Measurements from ENCODE around the gene ZGPAT. TPM values are rescaled to one million over a fixed set of nuclear protein-coding genes. Genes with fewer than 3 reads are reported as not detected.

The ZGPAT gene
- total and polyA plus RNA-seq, 12 donors: 11.8 to 44.7 (median 16.1) TPM

GRCh38 chr20:63675681-63676368, 32.0 kb upstream of the ZGPAT start:
- no peak for DNase-seq
- peaks cover 0 to 84% (median 28%) of the 10 kb centered on the region in 9 donors for H3K36me3 ChIP-seq
- H3K27ac ChIP-seq: no peak overlapping the region
- no peaks in the 10 kb centered on the region for H3K27me3 ChIP-seq
- TF ChIP-seq, protein P1, sequence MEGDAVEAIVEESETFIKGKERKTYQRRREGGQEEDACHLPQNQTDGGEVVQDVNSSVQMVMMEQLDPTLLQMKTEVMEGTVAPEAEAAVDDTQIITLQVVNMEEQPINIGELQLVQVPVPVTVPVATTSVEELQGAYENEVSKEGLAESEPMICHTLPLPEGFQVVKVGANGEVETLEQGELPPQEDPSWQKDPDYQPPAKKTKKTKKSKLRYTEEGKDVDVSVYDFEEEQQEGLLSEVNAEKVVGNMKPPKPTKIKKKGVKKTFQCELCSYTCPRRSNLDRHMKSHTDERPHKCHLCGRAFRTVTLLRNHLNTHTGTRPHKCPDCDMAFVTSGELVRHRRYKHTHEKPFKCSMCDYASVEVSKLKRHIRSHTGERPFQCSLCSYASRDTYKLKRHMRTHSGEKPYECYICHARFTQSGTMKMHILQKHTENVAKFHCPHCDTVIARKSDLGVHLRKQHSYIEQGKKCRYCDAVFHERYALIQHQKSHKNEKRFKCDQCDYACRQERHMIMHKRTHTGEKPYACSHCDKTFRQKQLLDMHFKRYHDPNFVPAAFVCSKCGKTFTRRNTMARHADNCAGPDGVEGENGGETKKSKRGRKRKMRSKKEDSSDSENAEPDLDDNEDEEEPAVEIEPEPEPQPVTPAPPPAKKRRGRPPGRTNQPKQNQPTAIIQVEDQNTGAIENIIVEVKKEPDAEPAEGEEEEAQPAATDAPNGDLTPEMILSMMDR (IDR thresholded peaks at IDR 0.05): no peak
- intact Hi-C loops (cut with DNase I): no loop called here
- H3K4me1 ChIP-seq: no peaks in the 10 kb centered on the region
- WGBS, 2 donors: 95 to 96% methylated on average over 20 of the region's 20 CpGs
- no peak overlapping the region for H3K4me3 ChIP-seq
- no peak for ATAC-seq
- H3K9me3 ChIP-seq: no peaks in the 10 kb centered on the region

DNA sequence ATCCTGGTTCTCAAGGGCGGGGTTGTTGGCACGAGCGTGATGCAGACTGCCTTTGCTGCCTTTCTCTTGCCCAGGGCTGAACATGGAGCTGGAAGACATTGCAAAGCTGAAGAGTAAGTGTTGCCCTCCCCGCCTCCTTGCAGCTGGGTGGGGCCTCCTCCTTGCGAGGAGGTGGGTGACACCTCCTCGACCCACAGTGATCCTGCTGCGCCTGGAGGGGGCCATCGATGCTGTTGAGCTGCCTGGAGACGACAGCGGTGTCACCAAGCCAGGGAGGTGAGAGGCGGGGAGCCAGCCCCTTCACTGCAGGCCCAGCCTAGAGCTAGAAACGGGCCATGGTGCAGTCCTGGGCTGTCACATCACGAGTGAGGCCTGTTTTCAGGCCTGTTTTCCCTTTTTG, 29.8 kb upstream of the ZGPAT start:
- TF ChIP-seq, protein P1 (IDR thresholded peaks at IDR 0.05): no peak
- intact Hi-C loops (cut with DNase I): no loop called here
- 90% methylated on average over 13 of the region's 13 CpGs for WGBS, 2 donors
- Histone ChIP-seq H3K4me1 (peaks cover 10 to 20% (median 18%) of the 10 kb centered on the region in 9 donors), H3K4me3 (no peak overlapping the region), H3K36me3 (peaks cover 0 to 70% (median 24%) of the 10 kb centered on the region in 9 donors), H3K27ac (no peak overlapping the region), H3K27me3 (no peaks in the 10 kb centered on the region), H3K9me3 (no peaks in the 10 kb centered on the region)
- ATAC-seq (no peak), DNase-seq (no peak)

DNA sequence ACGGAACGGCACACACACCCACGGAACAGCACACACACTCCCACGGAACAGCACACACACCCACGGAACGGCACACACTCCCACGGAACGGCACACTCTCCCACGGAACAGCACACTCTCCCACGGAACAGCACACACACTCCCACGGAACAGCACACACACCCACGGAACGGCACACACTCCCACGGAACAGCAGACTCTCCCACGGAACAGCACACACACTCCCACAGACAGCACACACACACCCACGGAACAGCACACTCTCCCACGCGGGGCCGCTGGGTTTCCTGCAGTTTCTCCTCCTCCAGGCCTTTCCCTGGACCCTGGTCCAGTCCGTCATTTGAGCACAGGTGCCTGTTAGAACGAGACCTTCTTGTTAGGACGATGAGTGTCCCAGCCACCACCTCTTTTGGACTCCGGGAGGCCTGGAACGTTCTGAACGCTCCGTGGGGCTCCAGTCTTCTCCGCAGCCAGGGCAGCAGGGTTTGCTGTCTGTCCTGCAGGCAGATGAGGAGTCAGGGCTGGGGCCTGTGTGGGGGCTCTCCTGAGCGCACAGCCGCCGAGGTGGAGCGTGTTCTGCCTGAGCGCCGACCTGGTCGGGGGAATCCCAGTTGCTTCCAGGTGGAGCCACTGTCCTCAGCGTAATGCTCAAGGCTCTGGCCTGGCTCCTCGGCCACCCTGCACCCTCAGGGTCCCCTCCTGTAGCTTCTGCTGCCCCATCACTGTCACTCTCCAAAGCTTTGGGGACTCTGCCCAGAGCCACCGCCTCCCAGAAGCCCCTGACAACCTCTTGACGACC, 29.0 kb upstream of the ZGPAT start:
- TF ChIP-seq, protein P1 (IDR thresholded peaks at IDR 0.05): no peak
- intact Hi-C loops (cut with DNase I): no loop called here
- H3K27me3 ChIP-seq: no peaks in the 10 kb centered on the region
- WGBS, 2 donors: 90% methylated on average over 38 of the region's 38 CpGs
- ATAC-seq: no peak
- no peaks in the 10 kb centered on the region for H3K9me3 ChIP-seq
- no peak overlapping the region for H3K27ac ChIP-seq
- H3K4me1 ChIP-seq: peaks cover 10 to 25% (median 21%) of the 10 kb centered on the region in 9 donors
- DNase-seq: no peak
- peaks cover 0 to 63% (median 24%) of the 10 kb centered on the region in 9 donors for H3K36me3 ChIP-seq
- H3K4me3 ChIP-seq: no peak overlapping the region

- ATAC-seq (no peak), DNase-seq (no peak)
- Histone ChIP-seq H3K4me1 (peaks cover 10 to 27% (median 21%) of the 10 kb centered on the region in 9 donors), H3K4me3 (no peak overlapping the region), H3K36me3 (peaks cover 0 to 54% (median 24%) of the 10 kb centered on the region in 9 donors), H3K27ac (no peak overlapping the region), H3K9me3 (no peaks in the 10 kb centered on the region), H3K27me3 (no peaks in the 10 kb centered on the region)
- intact Hi-C loops (cut with DNase I): no loop called here
- WGBS, 2 donors: 93 to 95% methylated on average over 19 of the region's 19 CpGs
- TF ChIP-seq, protein P1 (IDR thresholded peaks at IDR 0.05): no peak
Observed at GRCh38 chr20:63679799-63680305, 28.0 kb upstream of the ZGPAT start.
